ENCODE results near the gene KATNB1. TPM values are rescaled to one million over a fixed set of nuclear protein-coding genes. Genes with fewer than 3 reads are reported as not detected.

Gene KATNB1
- total RNA-seq, 120 experiments from 2014 or later: 30.7 to 87.4 (median 61.2) TPM

Small RNA genes lying within 50 kb of the gene (microRNA-seq; reads per million reads assigned to microRNA genes)
- 0 to 1.2 (median 0) reads per million in 43 experiments for gene MIR6772

Other genes starting within 250 kb of the KATNB1 start
- gene DOK4, start 249.3 kb upstream of the KATNB1 start, total RNA-seq: 10 to 100 TPM in 115 of 120 experiments, 1 to 10 TPM in 5; 7.1 to 30.2 (median 17.6) TPM
- 1 to 10 TPM in 105 of 120 experiments, under 1 TPM in 15; 0.24 to 5.5 (median 1.8) TPM for gene CCDC102A, start 199.2 kb upstream of the KATNB1 start, total RNA-seq
- gene ADGRG5, start 193.1 kb upstream of the KATNB1 start, total RNA-seq: 1 to 10 TPM in 28 of 120 experiments, under 1 TPM in 86, not detected in 6; 0.17 to 2.1 (median 0.69) TPM
- 100 to 1,000 TPM in 117 of 120 experiments, 10 to 100 TPM in 3; 82.9 to 344 (median 153) TPM for gene ADGRG1, start 107.1 kb upstream of the KATNB1 start, total RNA-seq
- 1 to 10 TPM in 31 of 120 experiments, under 1 TPM in 54, not detected in 35; 0.11 to 5.1 (median 0.77) TPM for gene ADGRG3, start 67.5 kb upstream of the KATNB1 start, total RNA-seq
- 1 to 10 TPM in 77 of 120 experiments, under 1 TPM in 35, not detected in 8; 0.32 to 5.3 (median 1.4) TPM for gene DRC7, start 41.0 kb upstream of the KATNB1 start, total RNA-seq
- gene KIFC3, start 66.7 kb downstream of the KATNB1 start, total RNA-seq: 10 to 100 TPM; 29.4 to 72.9 (median 48.3) TPM
- 10 to 100 TPM in 57 of 120 experiments, 1 to 10 TPM in 60, under 1 TPM in 1, not detected in 2; 0.37 to 38.0 (median 9.8) TPM for gene CNGB1, start 235.4 kb downstream of the KATNB1 start, total RNA-seq

Measured in dorsolateral prefrontal cortex (tissue), 118 donors.